Measurements from ENCODE around the gene LPIN2.

Gene LPIN2

DNA sequence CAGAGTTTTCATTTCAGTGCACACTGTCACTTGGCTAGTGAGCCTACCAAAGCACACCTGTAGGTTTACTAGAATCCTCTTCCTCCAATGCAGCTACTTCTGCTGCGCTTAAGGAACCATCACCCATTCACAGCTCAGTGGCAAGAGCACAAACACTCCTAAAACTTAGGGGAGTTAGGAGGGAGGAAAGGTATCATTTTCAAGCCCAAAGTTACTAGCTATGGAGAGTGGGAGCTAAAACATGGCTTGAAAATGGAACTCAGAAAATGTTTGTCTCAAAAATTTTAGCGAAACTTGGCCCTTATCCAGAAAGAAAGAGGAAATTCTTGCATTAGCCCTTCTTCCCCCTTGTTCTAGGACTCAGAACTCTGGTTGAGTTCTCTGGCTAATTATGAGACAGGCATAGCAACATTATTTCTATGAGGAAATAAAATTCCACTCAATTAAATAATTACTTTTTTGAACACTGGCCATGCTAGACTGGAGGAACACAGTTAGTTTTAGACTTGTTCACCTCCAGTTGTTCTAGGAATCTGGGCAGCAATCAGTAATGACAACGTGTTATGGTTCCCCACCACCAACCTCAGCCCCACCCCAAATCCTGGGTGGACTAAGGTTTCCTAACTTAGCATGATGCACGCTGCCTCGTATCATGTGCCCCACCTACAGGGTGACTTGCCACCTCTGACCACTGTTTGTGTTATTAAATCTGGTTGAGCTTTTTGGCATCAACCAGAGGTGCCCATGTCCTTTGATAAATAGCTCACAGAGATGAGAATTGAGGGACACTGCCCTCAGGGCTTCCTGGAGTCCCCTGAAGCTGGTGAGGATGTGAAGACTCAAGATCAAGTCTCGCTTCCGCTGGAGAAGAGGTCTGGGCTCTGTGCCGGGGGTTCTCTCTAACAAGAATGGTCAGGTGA, 32.8 kb downstream of the LPIN2 start:
- WGBS (ENCODE audit: extremely low coverage, insufficient coverage, insufficient read length), result no CpG with 5 or more reads among the region's 8 CpGs
- no peak for DNase-seq

DNA sequence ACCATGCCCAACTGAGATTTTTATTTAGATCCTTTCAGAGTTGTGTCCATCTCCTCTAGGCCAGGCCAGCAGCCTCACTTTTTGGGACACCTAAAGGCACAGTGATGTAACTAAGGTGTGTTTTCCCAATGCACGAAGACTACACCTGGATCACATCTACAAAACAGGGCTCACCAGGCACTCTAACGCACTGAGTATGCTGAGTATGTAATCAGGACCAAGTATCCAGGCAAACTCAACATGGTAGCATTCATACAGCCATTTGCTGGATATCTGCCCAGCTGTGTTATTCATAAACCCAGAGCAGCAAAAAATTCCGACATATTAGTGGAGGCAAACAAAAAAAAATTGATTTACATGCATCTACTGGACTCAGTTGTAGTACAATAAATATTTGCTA, 33.8 kb downstream of the LPIN2 start:
- no peak overlapping the region for H2BK12ac ChIP-seq (ENCODE audit: low read length)
- H3K9me3 ChIP-seq (ENCODE audit: insufficient read depth, low read depth, low read length), result no peaks in the 10 kb centered on the region
- H3K4me1 ChIP-seq (ENCODE audit: control insufficient read depth in 1 of 2, insufficient read depth in 2 of 2, low read length in 2 of 2), result peaks cover 2 to 3% of the 10 kb centered on the region in 2 experiments
- no peak overlapping the region for H2BK120ac ChIP-seq (ENCODE audit: insufficient read depth, low read length, poor library complexity)
- no peaks in the 10 kb centered on the region for H3K79me2 ChIP-seq (ENCODE audit: control insufficient read depth, insufficient read depth, low read length, poor library complexity)
- peak overlapping the region; percentile 25 for H3K18ac ChIP-seq (ENCODE audit: low read length)
- no peaks in the 10 kb centered on the region for H3K27me3 ChIP-seq (ENCODE audit: insufficient read depth, low read length)
- no peak overlapping the region for H2AK5ac ChIP-seq (ENCODE audit: low read length)
- no peak overlapping the region for H3K4me3 ChIP-seq (ENCODE audit: low read depth, low read length)
- H3K9ac ChIP-seq (ENCODE audit: low read length), result no peak overlapping the region
- no peak overlapping the region for H4K91ac ChIP-seq (ENCODE audit: low read depth, low read length)
- H3K23ac ChIP-seq (ENCODE audit: low read length), result no peak overlapping the region
- H2AFZ ChIP-seq (ENCODE audit: insufficient read depth, low read length, poor library complexity), result no peak overlapping the region
- no CpG with 5 or more reads among the region's 3 CpGs for WGBS (ENCODE audit: extremely low coverage, insufficient coverage, insufficient read length)
- no peak overlapping the region for H3K4me2 ChIP-seq (ENCODE audit: low read length)
- DNase-seq, result peak; percentile 71 to 81
- no peak overlapping the region for H4K8ac ChIP-seq (ENCODE audit: low read depth, low read length)
- no peak overlapping the region for H2BK5ac ChIP-seq (ENCODE audit: low read depth, low read length, poor library complexity)
- no peaks in the 10 kb centered on the region for H3K36me3 ChIP-seq (ENCODE audit: control insufficient read depth in 1 of 2, insufficient read depth in 2 of 2, low read length in 2 of 2)
- no peak overlapping the region for H3K4ac ChIP-seq (ENCODE audit: low read depth, low read length)
- no peak overlapping the region for H3K27ac ChIP-seq (ENCODE audit: low read depth, low read length)
- no peaks in the 10 kb centered on the region for H3K79me1 ChIP-seq (ENCODE audit: low read length)
- no peak overlapping the region for H4K12ac ChIP-seq (ENCODE audit: low read depth, low read length)
- no peak overlapping the region for H3K14ac ChIP-seq (ENCODE audit: low read length)

More for the DNA sequence above, 32.8 kb downstream of the LPIN2 start:
- Histone ChIP-seq H3K4me3 (ENCODE audit: low read depth, low read length) (no peak overlapping the region), H3K18ac (ENCODE audit: low read length) (peak overlapping the region; percentile 25), H2AK5ac (ENCODE audit: low read length) (no peak overlapping the region), H2BK5ac (ENCODE audit: low read depth, low read length, poor library complexity) (no peak overlapping the region), H3K9ac (ENCODE audit: low read length) (no peak overlapping the region), H3K14ac (ENCODE audit: low read length) (no peak overlapping the region), H3K27me3 (ENCODE audit: insufficient read depth, low read length) (no peaks in the 10 kb centered on the region), H3K79me1 (ENCODE audit: low read length) (no peaks in the 10 kb centered on the region), H4K12ac (ENCODE audit: low read depth, low read length) (no peak overlapping the region), H2BK12ac (ENCODE audit: low read length) (no peak overlapping the region), H3K4me1 (ENCODE audit: control insufficient read depth in 1 of 2, insufficient read depth in 2 of 2, low read length in 2 of 2) (peaks cover 2 to 5% of the 10 kb centered on the region in 2 experiments), H3K4ac (ENCODE audit: low read depth, low read length) (no peak overlapping the region), H3K9me3 (ENCODE audit: insufficient read depth, low read depth, low read length) (no peaks in the 10 kb centered on the region), H3K36me3 (ENCODE audit: control insufficient read depth in 1 of 2, insufficient read depth in 2 of 2, low read length in 2 of 2) (no peaks in the 10 kb centered on the region), H3K79me2 (ENCODE audit: control insufficient read depth, insufficient read depth, low read length, poor library complexity) (no peaks in the 10 kb centered on the region), H3K23ac (ENCODE audit: low read length) (no peak overlapping the region), H3K4me2 (ENCODE audit: low read length) (no peak overlapping the region), H3K27ac (ENCODE audit: low read depth, low read length) (no peak overlapping the region), H4K91ac (ENCODE audit: low read depth, low read length) (no peak overlapping the region), H4K8ac (ENCODE audit: low read depth, low read length) (no peak overlapping the region), H2BK120ac (ENCODE audit: insufficient read depth, low read length, poor library complexity) (no peak overlapping the region), H2AFZ (ENCODE audit: insufficient read depth, low read length, poor library complexity) (no peak overlapping the region)

DNA sequence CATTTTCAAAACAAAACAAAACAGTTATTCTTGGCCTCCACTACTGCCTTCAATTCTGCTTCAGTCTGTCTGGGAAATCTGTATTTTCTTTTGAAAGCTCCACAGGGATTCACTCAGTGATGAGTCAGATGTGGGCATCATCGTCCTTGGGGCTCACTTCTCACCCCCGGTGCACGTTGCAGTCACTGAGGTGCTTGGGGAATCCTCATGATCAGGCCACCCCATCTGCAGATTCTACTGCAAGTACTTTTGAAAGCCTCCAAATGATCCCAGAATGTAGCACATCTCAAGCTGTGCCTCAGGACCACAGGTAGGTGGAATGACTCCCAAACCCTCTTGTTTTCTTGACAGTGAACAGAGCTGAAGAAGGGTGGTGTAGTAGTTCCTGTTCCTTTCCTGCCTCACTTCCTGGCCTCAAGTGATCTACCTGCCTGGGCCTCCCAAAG, 34.3 kb downstream of the LPIN2 start:
- DNase-seq, result peak; percentile 11 to 54
- Histone ChIP-seq H2BK5ac (ENCODE audit: low read depth, low read length, poor library complexity) (peak overlapping the region; percentile 12), H3K23ac (ENCODE audit: low read length) (no peak overlapping the region), H3K14ac (ENCODE audit: low read length) (peak overlapping the region; percentile 8), H3K18ac (ENCODE audit: low read length) (peak overlapping the region; percentile 25), H2BK120ac (ENCODE audit: insufficient read depth, low read length, poor library complexity) (no peak overlapping the region), H3K27me3 (ENCODE audit: insufficient read depth, low read length) (no peaks in the 10 kb centered on the region), H3K9ac (ENCODE audit: low read length) (no peak overlapping the region), H4K8ac (ENCODE audit: low read depth, low read length) (no peak overlapping the region), H3K36me3 (ENCODE audit: control insufficient read depth in 1 of 2, insufficient read depth in 2 of 2, low read length in 2 of 2) (no peaks in the 10 kb centered on the region), H2AFZ (ENCODE audit: insufficient read depth, low read length, poor library complexity) (no peak overlapping the region), H3K4me2 (ENCODE audit: low read length) (no peak overlapping the region), H2AK5ac (ENCODE audit: low read length) (no peak overlapping the region), H3K79me1 (ENCODE audit: low read length) (no peaks in the 10 kb centered on the region), H4K12ac (ENCODE audit: low read depth, low read length) (no peak overlapping the region), H3K27ac (ENCODE audit: low read depth, low read length) (no peak overlapping the region), H3K9me3 (ENCODE audit: insufficient read depth, low read depth, low read length) (no peaks in the 10 kb centered on the region), H3K79me2 (ENCODE audit: control insufficient read depth, insufficient read depth, low read length, poor library complexity) (no peaks in the 10 kb centered on the region), H4K91ac (ENCODE audit: low read depth, low read length) (no peak overlapping the region), H3K4ac (ENCODE audit: low read depth, low read length) (no peak overlapping the region), H3K4me1 (ENCODE audit: control insufficient read depth in 1 of 2, insufficient read depth in 2 of 2, low read length in 2 of 2) (peaks cover 2 to 3% of the 10 kb centered on the region in 2 experiments), H2BK12ac (ENCODE audit: low read length) (no peak overlapping the region), H3K4me3 (ENCODE audit: low read depth, low read length) (no peak overlapping the region)
- no CpG with 5 or more reads among the region's 3 CpGs for WGBS (ENCODE audit: extremely low coverage, insufficient coverage, insufficient read length)

DNA sequence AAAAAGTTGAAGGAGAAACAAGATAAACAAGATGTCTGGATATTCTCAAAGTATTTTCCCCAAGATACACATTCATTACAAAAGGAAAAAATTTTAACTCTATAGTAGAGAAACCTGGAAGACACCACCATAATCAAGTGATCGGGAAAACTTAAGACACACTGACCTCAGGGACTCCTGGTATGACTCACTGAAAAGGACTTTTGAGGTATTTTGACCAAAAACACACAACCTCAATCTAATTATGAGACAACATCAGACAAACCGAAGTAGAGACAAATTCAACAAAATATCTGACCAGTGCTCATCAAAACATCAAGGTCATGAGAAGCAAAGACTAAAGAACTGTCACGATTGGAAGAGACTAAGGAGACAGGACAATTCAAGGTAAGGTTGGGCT, 34.7 kb downstream of the LPIN2 start:
- no peak overlapping the region for H2BK120ac ChIP-seq (ENCODE audit: insufficient read depth, low read length, poor library complexity)
- no peak overlapping the region for H4K12ac ChIP-seq (ENCODE audit: low read depth, low read length)
- no peaks in the 10 kb centered on the region for H3K79me2 ChIP-seq (ENCODE audit: control insufficient read depth, insufficient read depth, low read length, poor library complexity)
- no peak overlapping the region for H3K4me2 ChIP-seq (ENCODE audit: low read length)
- no peak overlapping the region for H2BK5ac ChIP-seq (ENCODE audit: low read depth, low read length, poor library complexity)
- no peak overlapping the region for H3K14ac ChIP-seq (ENCODE audit: low read length)
- no peak overlapping the region for H2BK12ac ChIP-seq (ENCODE audit: low read length)
- H3K4ac ChIP-seq (ENCODE audit: low read depth, low read length), result no peak overlapping the region
- peak in 1 of 2 donors; percentile 46 for DNase-seq
- H4K91ac ChIP-seq (ENCODE audit: low read depth, low read length), result no peak overlapping the region
- no peak overlapping the region for H3K27ac ChIP-seq (ENCODE audit: low read depth, low read length)
- no peak overlapping the region for H3K4me3 ChIP-seq (ENCODE audit: low read depth, low read length)
- WGBS (ENCODE audit: extremely low coverage, insufficient coverage, insufficient read length), result no CpG with 5 or more reads among the region's 3 CpGs
- H3K23ac ChIP-seq (ENCODE audit: low read length), result no peak overlapping the region
- no peaks in the 10 kb centered on the region for H3K36me3 ChIP-seq (ENCODE audit: control insufficient read depth in 1 of 2, insufficient read depth in 2 of 2, low read length in 2 of 2)
- no peaks in the 10 kb centered on the region for H3K9me3 ChIP-seq (ENCODE audit: insufficient read depth, low read depth, low read length)
- H3K18ac ChIP-seq (ENCODE audit: low read length), result no peak overlapping the region
- no peak overlapping the region for H2AK5ac ChIP-seq (ENCODE audit: low read length)
- no peak overlapping the region for H3K9ac ChIP-seq (ENCODE audit: low read length)
- no peak overlapping the region for H2AFZ ChIP-seq (ENCODE audit: insufficient read depth, low read length, poor library complexity)
- H3K27me3 ChIP-seq (ENCODE audit: insufficient read depth, low read length), result no peaks in the 10 kb centered on the region
- no peaks in the 10 kb centered on the region for H3K79me1 ChIP-seq (ENCODE audit: low read length)
- H4K8ac ChIP-seq (ENCODE audit: low read depth, low read length), result no peak overlapping the region
- H3K4me1 ChIP-seq (ENCODE audit: control insufficient read depth in 1 of 2, insufficient read depth in 2 of 2, low read length in 2 of 2), result peaks cover 2 to 3% of the 10 kb centered on the region in 2 experiments

Data from trophoblast cell (in vitro differentiated cells and primary cell).